AML-193 (cell line): ENCODE results near the gene TIGD2.

ENCODE experiments used
- DNase-seq, 2 experiments: peaks; one replicate each; lab custom pipeline; 2025; lab: John Stamatoyannopoulos, UW

The TIGD2 gene

DNA sequence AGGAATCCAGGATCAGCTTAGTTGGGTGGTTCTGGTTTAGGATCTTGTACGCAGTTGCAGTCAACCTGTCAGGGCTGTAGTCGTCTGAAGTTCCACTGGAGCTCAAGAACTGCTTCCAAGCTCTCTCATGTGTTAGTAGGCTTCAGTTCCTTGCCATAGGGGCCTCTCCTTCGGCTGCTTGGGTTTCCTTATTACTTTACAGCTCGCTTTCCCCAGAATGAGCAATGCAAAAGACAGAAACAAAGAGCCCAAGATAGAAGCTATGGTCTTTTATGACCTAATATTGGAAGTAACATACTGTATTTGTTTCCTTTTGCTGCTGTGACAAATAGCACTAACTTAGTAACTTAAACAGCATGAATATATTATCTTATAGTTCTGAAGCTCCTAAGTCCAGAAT lies 51.7 kb downstream of the TIGD2 start:
- no peak for DNase-seq

DNA sequence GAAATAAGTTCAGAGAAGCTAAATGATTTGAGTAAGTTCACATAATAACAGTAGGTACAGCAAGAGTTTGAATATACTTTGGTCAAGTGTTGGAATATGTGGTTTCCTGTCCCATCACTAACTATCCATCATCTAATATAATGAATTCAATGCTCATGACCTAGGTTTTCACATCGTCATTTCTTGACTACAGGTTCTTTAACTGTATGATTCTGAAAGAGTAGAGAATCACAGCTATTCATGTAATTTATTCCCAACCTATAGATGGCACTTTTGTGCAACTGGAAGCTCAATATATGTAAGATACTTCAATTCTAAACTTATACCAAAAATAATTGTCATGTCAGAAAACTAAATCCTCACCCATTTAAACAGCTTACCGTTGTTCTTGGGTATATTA lies 53.1 kb downstream of the TIGD2 start:
- no peak for DNase-seq
